C4-2B (cell line): ENCODE data around the gene SDCBP2.

Source experiments
- H3K27ac ChIP-seq: fragments of 450-650 bp; 2 replicates; pipeline ENCODE4 v1.5.1; 2017
- CTCF ChIP-seq: fragments of 450-650 bp; conservative IDR thresholded peaks from 2 replicates; pipeline ENCODE4 v1.5.1; 2017; ENCODE audit warnings: mild to moderate bottlenecking
- ZFX ChIP-seq: fragments of 450-650 bp; IDR thresholded peaks from 2 replicates; pipeline ENCODE4 v1.6.1; 2017

The SDCBP2 gene

GRCh38 chr20:1338801-1339200 is 9.9 kb upstream of the SDCBP2 start:
- TF ChIP-seq ZFX (no peak), CTCF (no peak)
- H3K27ac ChIP-seq: no peak overlapping the region

DNA sequence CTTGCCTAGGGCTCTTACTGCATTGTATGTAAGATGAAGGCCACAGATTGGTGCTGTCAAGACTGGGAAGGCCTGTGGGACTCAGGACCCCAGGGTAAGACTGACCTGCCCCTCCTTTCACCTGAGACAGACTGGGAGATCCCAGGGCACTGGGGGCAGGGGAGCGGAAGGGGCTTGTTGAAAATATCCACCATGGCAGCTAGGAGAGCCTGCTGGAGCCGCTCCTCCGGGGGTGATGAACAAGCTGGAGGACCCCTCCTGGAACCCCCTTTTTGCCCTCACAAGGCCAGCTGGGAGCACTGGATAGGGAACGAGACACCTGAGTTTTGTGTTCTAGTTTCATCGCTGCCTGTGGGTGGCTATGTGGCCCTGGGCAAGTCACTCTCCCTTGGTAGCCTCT is 9.2 kb upstream of the SDCBP2 start:
- no peak overlapping the region for H3K27ac ChIP-seq
- TF ChIP-seq CTCF (no peak), ZFX (no peak)

DNA sequence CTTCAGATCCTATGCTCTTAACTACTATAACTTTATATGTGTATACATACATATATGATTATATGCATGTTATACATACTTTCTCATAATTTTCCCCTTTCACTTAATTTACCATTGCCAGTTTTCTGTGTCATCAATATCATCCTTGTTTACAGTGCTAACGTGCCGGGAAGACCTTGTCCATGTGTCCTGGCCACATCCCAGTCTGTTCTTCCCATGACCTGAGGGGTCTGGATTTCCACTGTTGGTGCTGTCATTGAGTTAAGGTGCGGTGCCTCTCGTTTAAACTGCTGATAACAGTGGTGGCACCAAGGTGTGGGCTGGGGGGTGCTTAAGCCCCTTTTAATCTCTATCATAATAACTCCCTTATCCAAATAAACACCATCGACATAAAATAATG is 8.5 kb upstream of the SDCBP2 start:
- TF ChIP-seq CTCF (no peak), ZFX (no peak)
- H3K27ac ChIP-seq: no peak overlapping the region

GRCh38 chr20:1336699-1337367 is 7.9 kb upstream of the SDCBP2 start:
- TF ChIP-seq ZFX: no peak
- TF ChIP-seq CTCF: no peak
- peak overlapping the region; percentile 17 for H3K27ac ChIP-seq

DNA sequence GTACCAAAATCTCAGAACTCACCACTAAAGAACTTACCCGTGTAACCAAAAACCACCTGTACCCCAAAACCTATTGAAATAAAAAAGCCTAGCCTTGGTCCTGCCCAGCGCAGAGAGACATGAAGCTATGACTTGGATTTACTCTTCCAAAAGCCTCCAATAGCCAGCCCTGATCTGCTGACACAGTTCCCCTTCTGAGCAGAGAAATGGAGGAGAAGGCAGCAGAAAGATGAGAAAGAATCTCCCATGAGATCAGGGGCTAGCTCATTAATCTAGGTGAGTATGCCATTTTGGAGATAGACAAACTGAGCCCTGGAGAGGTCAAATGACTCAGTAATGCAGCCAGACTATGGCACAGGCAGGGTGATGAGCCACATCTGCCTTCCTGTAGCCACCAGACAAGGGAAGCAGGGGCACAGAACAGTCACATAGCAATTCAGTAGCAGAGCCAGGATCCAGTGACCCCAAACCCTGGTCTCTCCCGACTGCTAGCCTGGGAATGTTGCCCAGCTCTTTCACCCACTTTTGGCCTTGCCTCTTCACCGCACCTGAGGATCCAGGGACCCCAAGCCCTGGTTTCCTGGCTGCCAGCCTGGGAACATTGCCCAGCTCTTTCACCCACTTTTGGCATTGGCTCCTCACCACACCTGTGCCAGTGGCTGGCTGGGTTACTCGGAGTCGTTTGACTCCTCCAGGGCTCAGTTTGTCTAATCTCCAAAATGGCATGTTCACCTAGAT is 7.2 kb upstream of the SDCBP2 start:
- H3K27ac ChIP-seq: peak overlapping the region; percentile 17
- TF ChIP-seq ZFX (no peak), CTCF (no peak)

DNA sequence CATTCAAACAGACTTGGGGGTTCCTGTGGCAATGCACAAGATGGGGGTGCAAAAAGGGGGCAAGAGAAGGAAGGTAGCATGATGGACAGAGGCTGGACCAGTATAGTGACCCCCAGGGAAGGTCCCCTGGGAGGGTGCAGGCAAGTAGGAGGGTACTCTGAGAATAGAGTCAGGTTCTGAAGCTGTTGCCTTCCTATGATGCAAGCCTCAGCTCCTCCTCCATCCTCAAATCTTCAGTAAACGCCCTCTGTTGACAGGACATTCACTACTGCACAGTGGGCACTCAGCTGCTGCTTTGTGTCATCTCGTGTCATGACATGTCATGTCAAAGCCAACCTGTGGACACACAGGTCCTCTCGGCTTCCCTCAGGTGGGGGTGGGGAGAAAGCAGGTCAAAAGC is 5.8 kb upstream of the SDCBP2 start:
- H3K27ac ChIP-seq: no peak overlapping the region
- TF ChIP-seq ZFX: no peak
- TF ChIP-seq CTCF: no peak

DNA sequence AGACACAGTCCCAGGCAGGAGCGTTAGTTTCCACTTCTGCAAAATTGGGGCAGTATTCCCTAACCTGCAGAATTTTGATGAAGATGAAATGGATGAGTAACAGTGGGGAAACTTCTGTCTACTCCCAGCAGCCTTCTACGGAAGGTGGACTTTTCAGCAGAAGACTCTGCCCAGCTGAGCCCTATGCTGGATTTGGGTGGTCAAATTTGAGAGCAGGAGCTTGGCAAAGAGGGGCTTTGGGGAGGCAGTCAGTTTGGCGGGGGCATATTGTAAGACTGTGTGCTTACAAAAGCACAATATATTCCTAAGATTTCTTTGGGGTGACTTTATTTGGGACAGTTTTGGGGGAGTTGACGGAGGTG is 5.4 kb upstream of the SDCBP2 start:
- TF ChIP-seq ZFX (no peak), CTCF (no peak)

More for the DNA sequence above, 5.4 kb upstream of the SDCBP2 start:
- no peak overlapping the region for H3K27ac ChIP-seq
